Stimulated activated CD4-positive, alpha-beta T cell treated with anti-CD3 and anti-CD28 coated beads, Interleukin-12 subunit alpha, Interleukin-12 subunit beta, amount 100 ng/mL, for 4 hours (primary cell): ENCODE results near the gene ZFYVE27.

ENCODE experiments used
- DNase-seq: peaks from one replicate; pipeline ENCODE4 v3.0.0-alpha.2; 2020

Gene ZFYVE27

DNA sequence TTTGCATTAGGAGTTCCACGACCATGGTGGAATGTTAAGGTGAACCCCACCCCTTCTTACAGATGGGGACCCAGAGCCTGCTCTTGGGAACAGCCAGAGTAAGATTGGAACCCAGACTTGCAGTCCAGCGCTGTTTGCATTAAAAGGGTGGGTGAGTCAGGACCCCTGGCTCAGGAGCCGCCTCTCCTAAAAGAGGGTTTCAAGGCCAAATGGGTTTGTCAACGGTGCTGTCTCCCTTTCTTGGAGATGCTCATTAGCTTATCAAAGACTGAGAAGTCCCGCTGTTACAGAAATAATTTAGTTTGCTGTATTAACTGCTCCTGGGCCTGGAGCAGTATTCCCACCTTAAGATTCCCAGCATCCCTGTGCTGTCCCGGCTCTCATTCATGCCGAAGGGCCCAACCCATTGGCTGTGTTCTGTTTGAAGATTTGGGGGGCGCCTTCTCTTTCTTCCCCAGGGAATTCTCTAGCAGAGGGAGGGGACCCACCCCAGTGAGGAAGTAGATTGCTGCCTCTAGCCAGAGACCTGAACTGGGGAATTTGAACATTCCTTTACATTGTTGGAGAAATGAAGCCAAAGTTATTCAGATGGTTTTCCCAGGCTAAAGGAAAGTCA lies 21.6 kb upstream of the ZFYVE27 start:
- DNase-seq = no peak

DNA sequence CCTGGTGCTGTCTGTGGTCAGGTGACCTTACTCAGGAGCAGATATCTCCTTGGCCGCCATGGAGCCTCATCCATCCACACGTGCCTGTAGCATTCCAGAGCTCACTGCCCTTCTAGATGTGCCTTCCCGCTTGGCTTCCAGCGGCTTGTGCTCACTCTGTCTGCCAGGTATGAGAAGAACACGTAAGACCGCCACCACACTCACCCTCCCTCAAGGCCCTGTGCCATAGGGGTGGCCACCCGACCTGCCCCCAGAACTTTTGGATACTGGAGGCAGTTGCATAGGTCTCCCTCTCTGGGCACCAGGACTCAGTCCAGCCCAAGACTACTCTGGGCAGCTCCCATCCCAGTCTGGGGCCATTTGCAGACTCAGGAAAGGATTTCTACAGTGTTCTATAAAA lies 19.3 kb upstream of the ZFYVE27 start:
- DNase-seq = no peak

DNA sequence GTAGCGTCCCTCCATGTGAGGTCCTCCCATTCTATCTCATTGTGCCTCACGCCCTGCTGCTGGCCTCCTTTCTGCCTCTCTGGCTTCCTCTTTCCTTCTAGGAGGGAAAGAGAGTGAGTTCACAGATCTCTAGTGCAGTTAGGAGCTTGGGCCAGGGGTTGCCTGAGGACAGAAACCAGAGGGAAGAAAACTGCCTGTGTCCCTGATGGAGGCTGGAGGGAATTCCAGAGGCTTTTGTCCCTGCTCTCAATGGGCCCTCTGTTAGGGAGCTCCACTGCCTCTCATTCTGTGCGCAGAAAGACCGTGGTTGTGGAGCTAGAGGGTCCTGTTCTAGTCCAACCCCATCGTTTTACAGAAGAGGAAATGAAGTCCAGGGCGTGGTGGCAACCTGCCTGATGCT lies 18.8 kb upstream of the ZFYVE27 start:
- DNase-seq = no peak

DNA sequence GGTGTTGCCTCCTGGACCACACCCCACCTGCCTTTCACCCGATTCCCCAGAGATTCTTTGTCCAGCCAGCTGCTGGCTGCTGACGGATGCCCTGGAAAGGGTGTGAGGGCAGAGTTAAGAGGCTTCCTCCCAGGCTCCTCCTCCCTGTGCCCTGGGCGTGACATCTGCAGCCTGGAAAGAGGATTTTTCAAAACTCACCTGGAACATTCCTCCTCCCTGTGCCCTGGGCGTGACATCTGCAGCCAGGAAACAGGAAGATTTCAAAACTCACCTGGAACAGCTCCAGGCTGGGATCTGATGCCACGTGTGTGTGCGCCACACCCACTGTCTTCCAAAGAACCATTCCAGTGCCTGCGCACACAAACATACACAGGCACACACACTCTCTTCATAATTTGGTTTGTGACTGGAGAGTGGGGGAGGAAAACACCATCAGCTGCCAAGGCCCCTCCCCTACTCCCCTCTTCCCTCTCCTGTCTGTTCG lies 18.2 kb upstream of the ZFYVE27 start:
- DNase-seq = no peak

DNA sequence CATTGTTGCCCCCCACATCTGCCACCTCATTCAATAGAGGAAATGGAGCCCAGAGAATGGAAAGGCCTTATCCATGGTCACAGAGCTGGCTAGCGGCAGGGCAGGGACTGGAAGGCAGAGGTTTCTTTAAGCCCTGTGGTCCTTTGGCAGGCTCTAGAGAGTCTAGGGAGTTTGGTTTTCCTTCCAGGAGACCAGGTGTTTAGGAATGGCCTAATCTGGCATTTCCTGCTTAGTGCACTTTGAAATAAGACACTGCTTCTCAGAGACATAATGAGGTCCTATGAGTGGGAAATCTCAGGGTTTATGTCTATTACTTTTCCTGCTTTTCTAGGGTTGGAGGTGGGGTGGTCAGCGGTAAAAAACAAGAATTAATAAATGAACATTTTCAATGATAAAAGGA lies 17.3 kb upstream of the ZFYVE27 start:
- no peak for DNase-seq

DNA sequence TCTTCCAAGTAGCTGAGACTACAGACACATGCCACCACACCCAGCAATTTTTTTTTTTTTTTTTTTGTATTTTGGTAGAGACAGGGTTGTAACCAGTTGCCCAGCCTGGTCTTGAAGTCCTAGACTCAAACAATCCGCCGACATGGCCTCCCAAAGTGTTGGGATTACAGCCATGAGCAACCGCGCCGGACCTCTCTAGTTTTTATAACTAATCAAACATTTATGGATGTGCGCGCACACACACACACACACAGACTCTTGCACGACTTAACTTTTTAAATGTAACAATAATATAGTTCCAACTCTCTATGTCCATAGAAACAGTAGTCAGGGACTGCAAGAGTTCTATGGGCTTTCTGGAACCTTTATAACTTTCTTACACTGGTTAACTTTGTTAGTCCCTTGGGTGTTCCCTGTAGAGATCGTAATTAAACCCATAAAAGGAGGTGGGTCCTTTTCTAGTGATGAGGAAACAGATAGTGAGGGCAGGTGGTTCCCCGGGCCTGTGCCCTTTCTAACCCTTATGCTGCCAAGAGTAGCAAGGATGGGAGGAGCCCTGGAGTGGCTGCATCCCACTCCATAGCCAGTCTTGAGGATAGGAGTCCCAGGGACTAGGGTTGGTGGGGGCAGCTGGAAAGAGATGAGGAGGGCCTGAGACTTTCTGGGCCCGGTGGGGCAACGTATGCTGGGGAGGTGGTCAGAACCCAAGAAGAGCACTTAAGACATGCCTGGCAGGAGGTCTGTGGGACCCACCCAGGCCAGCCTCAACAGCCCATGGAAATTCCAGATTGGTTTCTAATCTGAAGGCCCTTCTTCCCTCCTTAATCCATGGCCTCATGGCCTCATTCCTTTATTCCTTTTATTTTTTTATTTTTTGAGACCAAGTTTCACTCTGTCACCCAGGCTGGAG lies 14.8 kb upstream of the ZFYVE27 start:
- DNase-seq = no peak

DNA sequence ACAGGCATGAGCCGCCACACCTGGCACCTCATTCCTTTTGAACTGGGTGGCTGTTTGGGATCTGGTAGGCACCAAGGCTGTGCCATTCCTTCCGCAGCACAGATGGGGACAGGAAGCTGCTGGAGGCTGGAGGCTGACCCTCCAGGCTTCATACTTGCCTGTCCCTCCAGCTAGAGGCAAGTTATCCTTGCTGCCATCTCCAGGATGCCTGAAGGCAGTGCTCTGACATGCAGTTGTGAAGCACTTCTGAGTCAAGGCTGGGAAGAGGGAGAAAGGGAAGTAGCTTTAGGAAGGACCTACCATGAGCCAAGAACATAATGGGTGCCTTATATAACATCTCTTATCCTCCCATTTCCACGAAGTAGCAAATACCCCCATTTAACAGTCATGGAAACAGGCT lies 13.9 kb upstream of the ZFYVE27 start:
- no peak for DNase-seq

DNA sequence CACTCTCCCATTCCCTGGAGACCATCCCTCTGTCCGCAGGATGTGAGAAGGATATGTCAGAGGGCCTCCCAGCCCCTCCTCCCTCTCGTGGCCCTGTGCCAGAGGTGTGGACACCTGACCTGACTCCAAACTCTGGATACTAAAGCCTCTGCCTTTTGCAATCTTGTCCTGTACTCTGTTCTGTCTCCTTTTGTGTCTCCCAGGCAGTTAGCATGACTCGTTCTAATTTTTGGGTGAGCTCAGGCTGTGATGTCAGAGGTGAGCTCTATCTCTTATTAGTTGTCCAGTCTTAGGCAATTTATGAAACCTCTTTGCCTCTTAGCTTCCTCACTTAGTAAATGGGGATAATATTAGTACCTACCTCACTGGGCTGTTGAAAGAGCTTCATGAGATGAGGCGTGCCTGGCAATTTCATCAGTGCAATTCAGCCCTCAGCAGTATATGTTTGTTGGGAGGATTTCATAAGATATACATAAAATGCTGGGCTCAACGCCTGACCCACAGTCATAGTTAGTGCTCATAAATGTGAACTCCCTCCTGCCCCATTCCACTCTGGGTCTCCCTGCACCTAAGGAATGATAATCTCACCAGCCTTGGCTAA lies 12.5 kb upstream of the ZFYVE27 start:
- no peak for DNase-seq

DNA sequence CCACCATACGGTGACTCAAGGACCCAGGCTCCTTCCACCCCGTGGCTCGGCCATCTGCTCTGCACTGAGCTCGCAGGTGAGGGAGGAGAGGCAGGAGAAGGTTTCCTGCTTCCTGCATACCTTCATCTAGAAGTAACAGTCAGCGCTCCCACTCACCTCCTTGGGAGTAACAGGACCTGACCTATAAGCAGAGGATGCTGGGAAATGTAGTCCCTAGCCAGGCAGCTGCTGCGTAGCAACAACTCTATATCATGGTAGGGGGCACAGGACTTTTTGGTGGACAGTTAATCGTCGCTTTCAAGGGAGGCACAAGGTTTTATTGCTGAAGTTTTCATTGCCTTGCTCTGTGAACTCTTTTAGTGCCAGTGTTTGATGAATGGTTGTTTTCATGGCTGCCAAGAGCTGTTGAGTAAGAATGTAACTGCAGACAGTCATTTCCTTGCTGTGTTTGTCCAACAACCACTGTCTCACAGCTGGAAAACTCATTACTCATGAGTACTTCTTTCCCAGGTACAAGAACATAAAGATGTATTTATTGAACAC lies 10.2 kb upstream of the ZFYVE27 start:
- DNase-seq = no peak

DNA sequence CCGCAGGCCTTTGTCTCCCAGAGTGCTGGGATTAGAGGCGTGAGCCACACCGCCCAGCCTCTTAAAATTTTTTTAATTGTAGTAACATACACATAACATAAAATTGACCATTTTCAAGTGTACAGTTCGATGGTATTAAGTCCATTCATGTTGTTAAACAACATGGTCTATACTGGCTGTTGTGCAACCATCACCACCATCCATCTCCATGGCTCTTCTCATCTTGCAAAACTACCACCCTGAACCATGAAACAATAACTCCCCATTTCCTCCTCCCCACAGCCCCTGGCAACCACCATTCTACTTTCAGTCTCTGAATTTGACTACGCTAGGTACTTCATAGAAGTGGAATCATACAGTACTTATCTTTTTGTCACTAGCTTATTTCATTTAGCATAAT lies 7.9 kb upstream of the ZFYVE27 start:
- no peak for DNase-seq

DNA sequence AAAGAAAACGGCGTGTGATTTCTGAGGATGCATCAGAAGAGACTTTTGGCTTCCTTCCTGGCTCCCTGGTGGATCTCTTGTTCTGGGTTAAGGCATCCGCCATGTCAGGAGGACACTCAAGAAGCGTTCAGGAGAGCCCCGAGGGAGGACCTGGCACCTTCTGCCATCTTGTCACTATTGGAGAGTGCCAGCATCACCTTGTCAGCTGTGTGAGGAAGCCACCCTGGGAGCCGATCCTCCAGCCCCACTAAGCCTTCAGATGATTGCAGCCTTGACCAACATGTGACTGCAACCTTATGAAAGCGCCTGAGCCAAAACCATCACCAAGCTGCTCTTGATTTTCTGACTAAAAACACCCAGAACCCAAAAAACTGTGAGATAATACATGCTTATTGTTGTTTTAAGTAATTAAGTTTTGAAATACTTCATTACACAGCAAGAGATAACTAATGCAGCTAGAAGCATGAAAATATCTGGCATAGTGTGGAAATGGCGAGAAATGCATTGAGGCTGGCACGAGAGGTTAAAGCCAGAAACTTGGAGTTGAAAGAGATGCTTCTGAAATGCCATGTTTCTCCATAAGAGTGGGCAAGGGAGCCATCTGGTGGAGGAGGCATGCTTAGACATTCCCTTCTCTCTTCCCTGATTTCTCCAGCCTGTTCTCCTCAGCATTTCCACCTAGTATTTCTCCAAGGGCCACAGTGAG lies 5.4 kb upstream of the ZFYVE27 start:
- DNase-seq = peak; percentile 45

DNA sequence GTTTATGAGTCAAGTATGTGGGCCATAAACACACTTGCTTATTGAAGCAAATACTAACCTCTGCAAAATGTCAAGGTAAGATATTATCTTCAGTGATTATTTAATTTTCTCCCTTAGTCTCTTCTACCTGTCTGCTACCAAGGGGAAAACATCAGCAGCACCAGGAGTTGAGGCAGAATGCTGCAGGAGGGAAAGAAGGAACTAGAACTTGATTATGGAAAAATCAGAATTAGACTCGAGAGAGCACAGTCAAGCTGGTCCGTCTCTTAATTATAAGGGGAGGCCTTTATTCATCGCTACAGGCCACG lies 4.9 kb upstream of the ZFYVE27 start:
- no peak for DNase-seq

DNA sequence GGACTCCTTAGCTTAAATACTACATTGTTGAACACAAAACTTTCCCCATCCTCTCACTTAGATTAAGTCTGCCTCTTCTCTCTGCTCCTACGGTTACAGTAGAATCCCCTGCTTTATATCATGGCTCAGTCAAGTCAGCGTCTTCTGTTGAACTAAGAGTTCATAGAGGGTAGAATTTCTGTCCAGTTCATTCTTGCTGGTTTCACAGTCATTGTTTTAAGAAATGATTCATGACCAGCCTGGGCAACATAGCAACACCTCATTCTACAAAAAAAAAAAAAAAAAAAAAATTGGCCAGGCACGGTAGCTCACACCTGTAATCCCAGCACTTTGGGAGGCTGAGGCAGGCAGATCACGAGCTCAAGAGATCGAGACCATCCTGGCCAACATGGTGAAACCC lies 3.7 kb upstream of the ZFYVE27 start:
- DNase-seq = no peak

DNA sequence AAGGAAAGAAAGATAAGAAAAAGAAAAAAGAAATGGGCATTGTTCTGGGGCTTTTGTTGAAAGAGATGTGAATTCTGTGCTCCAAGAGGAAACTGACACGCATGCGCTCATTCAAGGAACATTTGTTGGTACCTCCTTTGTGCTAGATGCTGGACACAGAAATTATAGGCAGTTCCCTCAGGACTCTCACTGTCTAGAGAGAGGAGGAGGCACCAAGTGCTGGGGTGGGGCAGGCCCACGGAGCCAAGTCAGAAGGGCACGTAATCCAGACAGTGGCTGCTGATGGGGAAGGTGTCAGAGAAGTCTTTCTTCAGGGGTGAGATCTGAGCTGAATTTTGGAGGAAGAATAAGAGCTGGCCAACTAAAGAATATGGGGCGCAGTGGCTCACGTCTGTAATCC lies 2.9 kb upstream of the ZFYVE27 start:
- no peak for DNase-seq

DNA sequence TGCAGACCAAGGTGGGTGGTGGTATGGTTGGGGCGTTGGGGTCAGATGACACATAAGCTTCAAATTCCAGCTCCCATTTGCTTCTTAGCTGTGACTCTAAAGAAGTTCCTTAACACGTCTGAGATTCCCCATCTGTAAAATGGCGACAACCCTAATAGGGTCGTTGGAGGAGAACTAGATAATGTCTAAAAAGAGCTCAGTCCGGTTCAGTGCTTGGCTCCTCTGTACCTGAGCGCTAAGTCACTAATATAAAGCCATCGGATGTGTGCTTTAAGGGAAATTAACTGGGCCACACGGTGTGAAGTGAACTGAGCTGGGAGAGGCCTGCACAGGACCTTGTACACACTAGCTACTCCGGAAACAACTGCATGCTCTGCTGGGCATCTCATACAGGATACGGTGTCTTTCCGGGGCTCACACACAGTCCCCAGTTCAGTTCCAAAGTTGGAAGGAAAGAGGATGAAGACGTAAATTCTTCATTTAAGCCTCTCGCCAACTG lies 476 bp upstream of the ZFYVE27 start:
- DNase-seq = no peak

DNA sequence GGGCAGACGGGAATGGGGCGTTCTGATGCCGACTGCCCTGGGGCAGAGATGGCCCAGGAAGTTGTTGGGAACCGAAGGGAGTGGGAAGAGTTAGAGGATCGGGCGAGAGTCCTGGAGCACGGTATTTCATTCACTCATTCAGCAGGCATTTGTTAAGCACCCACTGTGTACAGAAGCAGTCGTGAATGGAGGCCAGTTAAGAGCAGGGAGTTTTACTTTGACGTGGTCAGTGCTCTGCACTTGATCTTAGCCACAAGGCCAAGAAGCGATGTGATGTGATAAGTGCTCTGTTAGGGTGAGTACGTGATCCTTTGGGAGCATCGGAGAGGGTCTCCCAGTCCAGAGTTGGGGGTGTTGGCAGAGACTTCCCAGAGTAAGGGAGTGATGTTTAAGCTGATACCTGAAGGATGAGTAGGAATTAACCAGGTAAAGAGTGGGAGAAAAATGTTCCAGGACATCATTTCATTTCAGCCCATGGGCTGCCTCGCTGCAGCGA lies 890 bp downstream of the ZFYVE27 start:
- DNase-seq = no peak

DNA sequence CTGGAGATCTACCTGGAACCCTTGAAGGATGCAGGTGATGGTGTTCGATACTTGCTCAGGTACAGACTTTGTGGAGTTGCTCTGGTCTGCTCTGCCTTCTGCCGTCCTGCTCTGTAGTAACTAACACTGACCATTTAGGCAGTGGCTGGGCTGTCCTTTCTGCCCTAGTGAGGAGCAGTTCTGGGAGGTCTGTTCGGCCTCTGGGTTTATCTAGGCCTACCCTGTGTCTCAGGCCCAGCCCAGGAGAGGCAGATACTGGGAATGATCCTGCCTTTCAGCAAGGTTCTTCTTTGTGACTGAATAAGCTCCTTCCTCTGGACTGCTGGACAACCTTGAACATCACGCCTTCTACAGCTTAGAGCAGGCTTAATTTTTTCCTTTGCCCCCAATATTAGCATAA lies 1.7 kb downstream of the ZFYVE27 start:
- no peak for DNase-seq

DNA sequence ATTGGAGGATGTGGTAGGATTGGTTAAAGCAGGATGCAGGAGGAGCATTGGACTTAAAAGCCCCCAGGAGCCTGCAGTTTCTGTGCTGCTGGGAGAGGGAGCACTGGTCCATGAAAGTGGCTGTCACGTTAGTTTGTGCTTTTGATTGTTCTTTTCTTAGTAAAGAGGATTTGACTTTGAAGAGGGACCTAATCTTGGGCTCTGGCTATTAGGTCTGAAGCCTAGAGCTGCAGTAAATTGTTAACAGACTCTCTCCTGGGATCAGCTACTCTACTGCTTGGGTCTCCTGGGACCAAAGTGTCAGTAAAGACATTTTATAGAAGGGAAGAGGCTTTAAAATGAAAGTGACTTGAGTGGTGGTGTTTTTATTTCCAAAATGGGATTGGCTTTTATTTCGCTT lies 3.7 kb downstream of the ZFYVE27 start:
- DNase-seq = no peak

DNA sequence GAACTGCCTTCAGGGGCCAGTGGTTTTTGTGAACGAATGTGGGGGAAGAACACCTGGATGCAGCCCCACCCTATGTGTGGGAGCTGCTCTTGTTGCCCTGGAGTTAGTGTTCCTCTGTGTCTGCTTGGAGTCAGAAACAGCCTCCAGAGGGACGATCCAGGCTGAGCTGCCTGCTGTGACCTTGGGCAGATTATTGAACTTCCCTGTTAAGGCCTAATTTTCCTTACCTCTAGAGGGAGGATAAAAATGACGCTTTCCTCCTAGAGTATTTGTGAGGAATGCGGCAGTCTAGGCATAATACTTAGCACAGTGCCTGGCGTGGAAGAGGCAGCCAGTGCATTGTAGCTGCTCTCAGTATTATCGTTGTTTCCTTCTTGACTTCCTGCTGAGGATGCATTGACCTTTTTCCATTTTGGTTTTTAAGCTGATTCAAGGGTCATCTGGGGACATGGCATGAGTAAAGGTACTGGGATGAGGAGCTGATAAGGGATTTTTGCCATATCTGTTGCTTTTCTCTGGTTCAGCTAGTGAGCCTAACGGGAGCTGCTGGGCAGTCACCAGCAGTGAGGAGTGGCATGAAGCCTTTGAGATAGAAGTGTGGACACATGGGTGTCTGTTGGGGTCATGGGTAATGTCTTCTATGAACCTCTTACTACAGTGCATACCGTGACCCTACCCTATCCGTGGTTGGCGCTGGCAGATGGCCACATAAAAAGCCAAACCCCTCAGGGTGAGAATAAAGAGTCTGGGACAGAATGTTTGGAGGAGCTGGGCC lies 6.4 kb downstream of the ZFYVE27 start:
- no peak for DNase-seq

DNA sequence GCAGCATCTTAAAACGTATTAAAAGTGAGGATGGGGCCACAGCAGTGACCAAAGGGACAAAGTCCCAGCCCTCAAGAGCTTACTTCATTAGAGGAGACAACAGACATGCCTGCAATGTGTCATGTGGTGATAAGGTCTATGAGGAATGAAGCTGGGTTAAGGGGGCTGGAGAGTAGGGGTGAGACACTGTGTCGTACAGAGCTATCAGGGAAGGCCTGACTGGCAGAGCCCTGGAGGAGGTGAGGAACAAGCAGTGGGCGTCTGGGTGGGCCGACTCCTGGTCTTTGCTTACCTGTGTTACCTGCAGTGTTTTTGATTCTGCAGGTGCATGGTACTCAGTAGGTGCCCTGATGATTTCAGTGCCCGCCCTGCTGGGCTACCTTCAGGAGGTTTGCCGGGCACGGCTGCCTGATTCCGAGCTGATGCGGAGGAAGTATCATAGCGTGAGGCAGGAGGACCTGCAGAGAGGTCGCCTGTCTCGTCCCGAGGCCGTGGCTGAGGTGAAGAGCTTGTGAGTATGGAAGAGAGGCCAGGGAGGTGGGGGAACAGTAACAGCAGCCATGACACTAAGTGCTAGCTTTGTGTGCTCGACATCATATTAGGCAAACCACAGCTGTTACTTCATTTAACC lies 7.6 kb downstream of the ZFYVE27 start:
- DNase-seq = no peak

DNA sequence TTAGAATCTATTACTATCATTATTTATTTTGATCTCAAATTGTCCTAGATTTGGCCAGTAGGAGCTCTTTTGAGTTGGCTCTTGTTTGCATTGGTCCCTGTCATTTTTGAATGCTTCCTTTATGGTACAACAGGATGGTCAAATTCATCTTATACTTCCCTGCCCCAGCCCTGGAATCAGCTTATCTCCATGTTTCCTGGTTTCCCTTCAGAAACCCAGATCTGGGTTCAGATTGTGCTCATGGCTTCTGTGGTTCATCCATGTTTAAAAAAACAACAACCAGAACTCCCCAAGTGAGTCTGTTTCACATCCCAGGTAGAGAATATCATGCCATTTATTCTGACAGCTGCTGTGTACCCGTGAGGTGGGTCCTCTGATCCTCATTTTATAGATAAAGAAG lies 10.6 kb downstream of the ZFYVE27 start:
- no peak for DNase-seq

DNA sequence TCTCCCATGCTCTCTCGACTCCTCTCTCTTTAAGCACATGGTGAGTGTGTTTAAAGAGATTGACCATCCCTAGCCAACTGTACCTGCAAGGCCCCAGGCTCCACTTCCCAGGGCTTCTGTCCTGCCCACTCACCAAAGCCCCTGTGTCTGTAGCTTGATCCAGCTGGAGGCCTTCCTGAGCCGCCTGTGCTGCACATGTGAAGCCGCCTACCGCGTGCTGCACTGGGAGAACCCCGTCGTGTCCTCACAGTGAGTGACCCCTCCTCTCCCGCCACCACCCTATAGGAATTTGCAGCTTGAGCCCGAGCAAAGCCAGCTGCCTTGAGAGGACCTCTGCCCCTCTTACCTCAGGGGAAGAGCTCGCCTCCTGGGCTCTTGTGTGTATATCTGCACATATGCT lies 11.2 kb downstream of the ZFYVE27 start:
- DNase-seq = no peak
